Esophagus muscularis mucosa (tissue), 4 donors: ENCODE data around the gene STARD5. TPM values are rescaled to one million over a fixed set of nuclear protein-coding genes. Genes with fewer than 3 reads are reported as not detected.
"Not testable (repeated sequence)": the region's sequence is repeated elsewhere in the genome, so short reads cannot be mapped to it uniquely, and the experiment has no call there.

Source experiments
- DNase-seq: peaks from one replicate; pipeline ENCODE4 v3.0.0-alpha.2; 2017; ENCODE audit errors: extremely low spot score
- H3K27ac ChIP-seq, 4 donors: fragments of 200-600 bp; sonication (generic); replicated peaks in 1 of 4; 1 replicate in 3 of 4; 2 replicates in 1 of 4; pipeline ENCODE4 v1.5.1; 2016 to 2019; ENCODE audit warnings: mild to moderate bottlenecking in 1 of 4
- H3K27me3 ChIP-seq, 4 donors: fragments of 200-600 bp; sonication (generic); one replicate each; pipeline versions ENCODE4 v1.5.1 to v1.6.0; 2016 to 2019
- H3K36me3 ChIP-seq, 4 donors: fragments of 200-600 bp; sonication (generic); one replicate each; pipeline ENCODE4 v1.5.1; 2016 to 2019
- H3K4me1 ChIP-seq, 4 donors: fragments of 200-600 bp; sonication (generic); one replicate each; pipeline ENCODE4 v1.5.1; 2016 to 2019
- H3K4me3 ChIP-seq, 4 donors: fragments of 200-600 bp; sonication (generic); 1 replicate in 2 of 4; 2 replicates in 2 of 4; pipeline ENCODE4 v1.5.1; 2016 to 2019; ENCODE audit warnings: mild to moderate bottlenecking in 4 of 4, moderate library complexity in 1 of 4
- H3K9me3 ChIP-seq, 4 donors: fragments of 200-600 bp; sonication (generic); 1 replicate in 3 of 4; 2 replicates in 1 of 4; pipeline ENCODE4 v1.5.1; 2016 to 2019
- EP300 ChIP-seq: sonication (generic); formaldehyde crosslinking; IDR thresholded peaks from one replicate; pipeline ENCODE4 v1.6.1; 2017; ENCODE audit warnings: antibody characterized with exemption
- POLR2A ChIP-seq: fragments of 450-650 bp; IDR thresholded peaks from one replicate; pipeline ENCODE4 v1.6.1; 2017; ENCODE audit warnings: antibody characterized with exemption, moderate library complexity, mild to moderate bottlenecking, low read depth
- POLR2AphosphoS5 ChIP-seq, 2 donors: sonication (generic); formaldehyde crosslinking; IDR thresholded peaks; one replicate each; pipeline ENCODE4 v1.6.1; 2017; ENCODE audit warnings: antibody characterized with exemption in 2 of 2
- WGBS: methylation state at CpG from one replicate; pipeline ENCODE4 v1.1.5; 2018; 5-methylcytosine and 5-hydroxymethylcytosine counted together
- intact Hi-C: fragments of 100-400 bp; cut with DNase I; formaldehyde crosslinking; loops from one replicate; pipeline ENCODE4 v1.15.1; 2023
- total RNA-seq, 4 donors: library from RNA; depleted of rRNA; stranded (reverse); fragments of >200 nt; gene quantifications; one replicate each; pipeline versions ENCODE4 v1.1.0 to v1.2.1, GENCODE V29; 2016
- TF ChIP-seq, protein P1 (sequence below), 3 experiments: fragments of 200-600 bp in 2 of 3; fragments of 450-650 bp in 1 of 3; sonication (generic) in 2 of 3; IDR thresholded peaks; one replicate each; pipeline ENCODE4 v1.5.1; 2017 to 2019; ENCODE audit warnings: antibody characterized with exemption in 3 of 3, mild to moderate bottlenecking in 2 of 3, moderate library complexity in 1 of 3

The STARD5 gene
- total RNA-seq, 4 donors from 2014 or later, result 2.7 to 3.7 (median 3.0) TPM

DNA sequence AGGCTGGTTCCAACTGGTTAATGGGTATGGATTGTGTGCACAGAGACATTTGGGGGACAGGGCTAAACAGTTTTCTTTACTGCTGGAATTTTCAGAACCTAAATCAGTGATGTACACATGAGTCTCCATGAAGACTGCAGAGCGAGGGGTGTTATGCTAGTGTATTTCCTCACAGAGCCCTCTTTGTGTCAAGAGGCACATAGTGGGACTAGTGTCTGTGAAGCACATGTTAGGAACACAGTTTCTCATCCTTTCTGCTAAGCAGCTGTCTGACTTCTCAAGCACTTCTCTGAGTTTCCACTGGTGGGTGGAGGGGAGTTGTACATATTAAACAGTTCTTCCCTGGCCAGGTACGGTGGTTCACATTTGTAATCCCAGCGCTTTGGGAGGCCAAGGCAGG, 9.4 kb upstream of the STARD5 start:
- Histone ChIP-seq H3K4me1 (peaks cover 2 to 15% (median 13%) of the 10 kb centered on the region in 4 donors), H3K27me3 (no peaks in the 10 kb centered on the region), H3K9me3 (no peaks in the 10 kb centered on the region), H3K27ac (no peak overlapping the region), H3K36me3 (no peaks in the 10 kb centered on the region), H3K4me3 (no peak overlapping the region)
- TF ChIP-seq, protein P1, sequence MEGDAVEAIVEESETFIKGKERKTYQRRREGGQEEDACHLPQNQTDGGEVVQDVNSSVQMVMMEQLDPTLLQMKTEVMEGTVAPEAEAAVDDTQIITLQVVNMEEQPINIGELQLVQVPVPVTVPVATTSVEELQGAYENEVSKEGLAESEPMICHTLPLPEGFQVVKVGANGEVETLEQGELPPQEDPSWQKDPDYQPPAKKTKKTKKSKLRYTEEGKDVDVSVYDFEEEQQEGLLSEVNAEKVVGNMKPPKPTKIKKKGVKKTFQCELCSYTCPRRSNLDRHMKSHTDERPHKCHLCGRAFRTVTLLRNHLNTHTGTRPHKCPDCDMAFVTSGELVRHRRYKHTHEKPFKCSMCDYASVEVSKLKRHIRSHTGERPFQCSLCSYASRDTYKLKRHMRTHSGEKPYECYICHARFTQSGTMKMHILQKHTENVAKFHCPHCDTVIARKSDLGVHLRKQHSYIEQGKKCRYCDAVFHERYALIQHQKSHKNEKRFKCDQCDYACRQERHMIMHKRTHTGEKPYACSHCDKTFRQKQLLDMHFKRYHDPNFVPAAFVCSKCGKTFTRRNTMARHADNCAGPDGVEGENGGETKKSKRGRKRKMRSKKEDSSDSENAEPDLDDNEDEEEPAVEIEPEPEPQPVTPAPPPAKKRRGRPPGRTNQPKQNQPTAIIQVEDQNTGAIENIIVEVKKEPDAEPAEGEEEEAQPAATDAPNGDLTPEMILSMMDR (IDR thresholded peaks at IDR 0.05), result no peak
- TF ChIP-seq POLR2A (no peak), EP300 (no peak), POLR2AphosphoS5 (IDR thresholded peaks at IDR 0.05) (no peak)
- WGBS, result 100% methylated on average over 3 of the region's 3 CpGs
- intact Hi-C loops, result loop anchor here (10.0 kb wide), 1 partner anchor 59 kb away; no protein-coding TSS in a partner anchor
- DNase-seq, result no peak

DNA sequence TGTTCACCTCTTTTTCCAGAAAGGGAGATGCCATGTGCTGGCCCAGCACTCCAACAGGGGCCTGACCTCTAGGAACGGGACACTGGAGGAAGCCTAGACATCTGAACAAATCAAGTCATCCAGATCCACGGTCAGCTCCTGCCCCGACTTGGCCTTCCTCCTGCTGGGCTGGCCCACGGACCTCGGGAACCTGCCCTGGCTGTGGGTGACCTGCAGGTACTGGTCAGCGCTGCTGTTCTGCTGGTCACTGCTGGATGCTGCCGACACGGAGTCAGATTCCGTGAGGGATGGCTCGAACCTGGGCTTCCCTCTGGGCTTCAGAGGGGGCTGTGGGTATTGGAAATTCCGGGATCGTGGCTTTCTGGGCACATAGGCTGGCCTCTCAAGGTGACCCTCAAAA, 8.4 kb upstream of the STARD5 start:
- no peaks in the 10 kb centered on the region for H3K9me3 ChIP-seq
- no peaks in the 10 kb centered on the region for H3K27me3 ChIP-seq
- intact Hi-C loops, result loop anchor here (10.0 kb wide), 1 partner anchor 58 kb away; no protein-coding TSS in a partner anchor
- TF ChIP-seq EP300, result no peak
- TF ChIP-seq, protein P1 (IDR thresholded peaks at IDR 0.05), result no peak
- TF ChIP-seq POLR2AphosphoS5 (IDR thresholded peaks at IDR 0.05), result no peak
- TF ChIP-seq POLR2A, result no peak
- DNase-seq, result no peak
- peaks cover 0 to 4% (median 3%) of the 10 kb centered on the region in 4 donors for H3K4me1 ChIP-seq
- no peak overlapping the region for H3K4me3 ChIP-seq
- WGBS, result 90% methylated on average over 11 of the region's 12 CpGs
- no peaks in the 10 kb centered on the region for H3K36me3 ChIP-seq
- H3K27ac ChIP-seq, result no peak overlapping the region

DNA sequence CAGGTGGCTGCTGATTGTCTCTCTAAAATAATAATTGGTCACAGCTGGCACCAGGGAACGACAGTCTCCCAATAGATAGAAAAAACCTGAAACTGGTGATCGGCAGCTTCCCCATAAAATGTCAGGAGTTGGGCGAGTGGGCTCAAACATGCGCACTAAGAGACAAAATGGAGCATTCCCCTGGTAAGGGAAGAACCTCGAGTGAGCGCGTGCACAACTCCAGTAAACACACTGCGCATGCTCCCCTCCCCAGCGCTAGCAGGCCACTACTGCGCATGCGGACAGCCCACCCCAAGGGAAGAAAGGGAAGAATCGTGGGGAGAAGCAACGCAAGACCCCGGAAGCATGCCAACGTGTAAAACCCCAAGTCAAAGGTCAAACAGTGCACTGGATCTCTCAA, 7.7 kb upstream of the STARD5 start:
- no peak for DNase-seq
- Histone ChIP-seq H3K27me3 (no peaks in the 10 kb centered on the region), H3K36me3 (no peaks in the 10 kb centered on the region), H3K27ac (no peak overlapping the region), H3K4me3 (no peak overlapping the region), H3K9me3 (no peaks in the 10 kb centered on the region), H3K4me1 (no peaks in the 10 kb centered on the region)
- intact Hi-C loops, result loop anchor here (10.0 kb wide), 1 partner anchor 57 kb away; no protein-coding TSS in a partner anchor
- TF ChIP-seq, protein P1 (IDR thresholded peaks at IDR 0.05), result no peak
- TF ChIP-seq POLR2AphosphoS5 (IDR thresholded peaks at IDR 0.05) (no peak), POLR2A (no peak), EP300 (no peak)
- WGBS, result 97% methylated on average over 15 of the region's 15 CpGs

DNA sequence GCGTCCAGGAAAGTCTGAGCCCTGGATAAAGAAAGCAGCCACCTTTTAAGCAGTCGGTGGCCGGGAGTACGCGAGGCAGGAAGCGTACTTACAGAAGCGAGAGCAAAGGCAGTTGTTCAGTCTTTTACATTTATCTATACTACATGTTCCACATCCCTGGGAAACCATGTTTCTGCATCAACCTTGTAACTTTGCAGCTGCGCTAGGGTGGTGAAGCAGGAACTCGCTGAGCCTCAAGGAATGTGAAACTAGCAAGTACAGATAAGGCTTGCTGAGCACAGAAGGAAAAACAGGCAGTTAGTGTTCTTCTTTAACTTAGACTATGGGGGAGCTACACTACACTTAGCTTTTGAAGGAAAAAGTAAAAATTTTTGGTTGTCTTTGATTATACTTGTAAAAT, 7.2 kb upstream of the STARD5 start:
- H3K27me3 ChIP-seq, H3K9me3 ChIP-seq, DNase-seq, H3K4me1 ChIP-seq, H3K4me3 ChIP-seq, H3K27ac ChIP-seq, H3K36me3 ChIP-seq: not testable (repeated sequence)
- intact Hi-C loops, result loop anchor here (10.0 kb wide), 1 partner anchor 56 kb away; no protein-coding TSS in a partner anchor
- 81% methylated on average over 9 of the region's 9 CpGs for WGBS

DNA sequence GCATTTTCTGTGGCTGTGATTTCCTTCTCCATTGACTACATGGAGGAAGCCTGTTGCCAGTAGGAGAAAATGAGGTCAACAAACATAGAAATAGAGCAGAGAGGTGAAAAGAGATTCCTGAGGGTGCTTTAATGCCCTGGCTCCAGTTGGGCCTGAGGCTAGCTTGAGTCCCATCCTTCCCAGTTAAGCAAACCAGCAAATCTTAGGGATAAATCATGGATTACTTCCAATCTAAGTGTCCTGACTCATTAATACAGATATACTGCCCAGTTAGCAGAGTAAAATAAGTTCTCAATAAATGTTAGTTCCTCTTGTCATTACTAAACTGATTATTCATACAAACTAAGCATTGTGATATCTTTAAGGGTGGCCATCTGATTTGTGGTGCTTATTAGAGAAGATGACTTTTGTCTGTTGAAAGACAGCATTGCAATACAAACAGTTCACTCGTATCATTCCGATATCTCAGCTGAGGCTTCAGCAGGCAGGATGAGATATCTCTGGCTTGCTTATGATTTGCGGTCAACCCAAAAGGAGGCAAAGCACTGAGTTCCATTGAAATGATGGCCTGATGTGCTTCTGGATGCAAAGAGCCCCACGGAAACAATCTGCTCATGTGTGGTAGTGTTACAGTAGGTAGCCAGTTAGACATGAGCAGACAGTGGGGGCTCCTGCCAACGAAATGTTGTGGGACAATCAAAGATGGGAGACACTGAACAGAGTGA, 6.6 kb upstream of the STARD5 start:
- Histone ChIP-seq H3K36me3 (no peaks in the 10 kb centered on the region), H3K27me3 (no peaks in the 10 kb centered on the region), H3K4me3 (no peak overlapping the region), H3K4me1 (no peaks in the 10 kb centered on the region), H3K27ac (no peak overlapping the region), H3K9me3 (no peaks in the 10 kb centered on the region)
- TF ChIP-seq POLR2A (no peak), POLR2AphosphoS5 (IDR thresholded peaks at IDR 0.05) (no peak), EP300 (no peak)
- TF ChIP-seq, protein P1 (IDR thresholded peaks at IDR 0.05), result no peak
- intact Hi-C loops, result loop anchor here (10.0 kb wide), 1 partner anchor 56 kb away; no protein-coding TSS in a partner anchor
- 81% methylated on average over 5 of the region's 5 CpGs for WGBS
- no peak for DNase-seq
